Measurements from ENCODE around the gene VMP1.

GRCh38 chr17:59748591-59748990 lies 41.1 kb downstream of the VMP1 start:
- no peak for TF ChIP-seq CTCF (IDR thresholded peaks at IDR 0.05; ENCODE audit: low read depth, low read length, poor library complexity, severe bottlenecking)
- no peak for TF ChIP-seq EZH2phosphoT487 (IDR thresholded peaks at IDR 0.05; ENCODE audit: borderline replicate concordance, low read length)
